Brain microvascular endothelial cell (primary cell): ENCODE data around the gene CNTNAP2.

Experiments
- DNase-seq: peaks from one replicate; pipeline ENCODE4 v3.0.0-alpha.2; 2020
- H3K27ac ChIP-seq: fragments of 250-450 bp; sonication (Bioruptor Pico); 2 replicates; pipeline ENCODE4 v1.5.1; 2020; ENCODE audit warnings: mild to moderate bottlenecking, moderate library complexity
- H3K27me3 ChIP-seq: fragments of 250-450 bp; sonication (Bioruptor Pico); replicated peaks from 2 replicates; pipeline ENCODE4 v1.5.1; 2020; ENCODE audit warnings: mild to moderate bottlenecking
- H3K36me3 ChIP-seq: fragments of 250-450 bp; sonication (Bioruptor Pico); replicated peaks from 2 replicates; pipeline ENCODE4 v1.5.1; 2020; ENCODE audit warnings: mild to moderate bottlenecking
- H3K4me3 ChIP-seq: 2 replicates; pipeline ENCODE4 v1.5.1; 2011; ENCODE audit warnings: low read depth, mild to moderate bottlenecking, control low read depth, low read length, moderate library complexity
- CTCF ChIP-seq: IDR thresholded peaks from 2 replicates; pipeline ENCODE4 v1.5.1; 2011; ENCODE audit warnings: low read depth, mild to moderate bottlenecking, moderate library complexity, low read length, control low read depth, inconsistent platforms; ENCODE audit errors: missing control alignments
- in situ Hi-C: cut with HindIII; loops from 2 replicates; pipeline ENCODE4 v1.10.0; 2017; ENCODE audit warnings: low sequenced_read_pairs, low pct_ligation_motif_present

CNTNAP2 gene

GRCh38 chr7:148468700-148469098, 2352.1 kb downstream of the CNTNAP2 start:
- H3K27ac ChIP-seq, result no peak overlapping the region
- no peak overlapping the region for H3K4me3 ChIP-seq
- no peaks in the 10 kb centered on the region for H3K36me3 ChIP-seq
- in situ Hi-C loops, result no loop called here
- no peaks in the 10 kb centered on the region for H3K27me3 ChIP-seq
- no peak for DNase-seq
- TF ChIP-seq CTCF, result no peak
